ENCODE results near the gene RNF180. TPM values are rescaled to one million over a fixed set of nuclear protein-coding genes. Genes with fewer than 3 reads are reported as not detected.

Gene RNF180
- total and polyA plus RNA-seq, 2 of the 8 experiments (the other 6 are each of a cell fraction or from before 2014, with no cell fraction given), result 0.39 to 2.3 TPM

DNA sequence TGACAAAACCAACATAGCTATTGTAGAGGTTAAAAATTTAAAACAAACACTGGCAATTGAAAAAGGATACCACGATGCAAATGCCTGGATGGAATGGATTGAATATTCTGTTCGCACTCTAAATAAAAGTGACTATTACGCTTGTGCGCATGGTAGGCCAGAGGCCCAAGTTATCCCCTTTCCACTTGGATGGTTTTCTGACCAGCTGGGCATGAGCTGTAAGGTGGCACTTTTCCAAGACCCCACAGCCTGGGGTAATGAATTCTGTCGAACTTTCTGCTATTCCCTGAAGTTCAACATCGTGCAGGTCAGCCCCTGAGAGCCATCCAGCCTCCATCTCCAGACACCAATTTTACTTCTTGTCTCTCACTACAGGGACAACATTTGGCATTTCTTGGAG, 5.4 kb upstream of the RNF180 start:
- no peak overlapping the region for H4K91ac ChIP-seq (replicated peaks; ENCODE audit: insufficient read length, low read length)
- H3K14ac ChIP-seq (ENCODE audit: insufficient read length), result no peak overlapping the region
- H3K4me1 ChIP-seq (replicated peaks in 1 of 4; ENCODE audit: control insufficient read depth in 3 of 4, insufficient read depth in 4 of 4, low read length in 3 of 4), result no peaks in the 10 kb centered on the region; a peak in 2 of 7 replicates
- H3K4ac ChIP-seq (replicated peaks; ENCODE audit: insufficient read length, low read depth, low read length), result no peak overlapping the region
- H4K8ac ChIP-seq (ENCODE audit: extremely low read depth, insufficient read depth, low read length), result no peak overlapping the region
- H3K23ac ChIP-seq (ENCODE audit: insufficient read length), result no peak overlapping the region
- H2BK5ac ChIP-seq (ENCODE audit: low read depth, low read length), result no peak overlapping the region
- H2AFZ ChIP-seq (ENCODE audit: low read length), result no peak overlapping the region
- H3K23me2 ChIP-seq (ENCODE audit: low read depth, low read length), result no peaks in the 10 kb centered on the region
- H3K79me2 ChIP-seq (ENCODE audit: control insufficient read depth in 1 of 2, insufficient read depth in 2 of 2, low read length in 2 of 2), result no peaks in the 10 kb centered on the region
- no peak overlapping the region for H3K4me3 ChIP-seq (ENCODE audit: extremely low read depth in 1 of 4, insufficient read depth in 2 of 4, low read depth in 3 of 4, low read length in 4 of 4)
- H3K27ac ChIP-seq (ENCODE audit: low read depth, low read length), result no peak overlapping the region
- H2AK5ac ChIP-seq (ENCODE audit: low read depth, low read length), result no peak overlapping the region
- H4K5ac ChIP-seq (ENCODE audit: insufficient read length, low read depth, low read length), result no peak overlapping the region
- H3K36me3 ChIP-seq (ENCODE audit: control insufficient read depth in 2 of 4, insufficient read depth in 4 of 4, low read length in 3 of 4), result no peaks in the 10 kb centered on the region
- peaks cover 0 to 3% (median 0%) of the 10 kb centered on the region in 4 experiments; a peak in 2 of 7 replicates for H3K27me3 ChIP-seq (replicated peaks in 1 of 4; ENCODE audit: control insufficient read depth in 3 of 4, extremely low read depth in 1 of 4, insufficient read depth in 3 of 4, low read length in 3 of 4)
- H3K9me3 ChIP-seq (ENCODE audit: insufficient read depth in 2 of 2, low read depth in 1 of 2, low read length in 1 of 2), result no peaks in the 10 kb centered on the region
- H3K9ac ChIP-seq (replicated peaks in 1 of 4; ENCODE audit: extremely low read depth in 1 of 4, low read depth in 3 of 4, low read length in 3 of 4), result no peak overlapping the region
- H3K4me2 ChIP-seq (ENCODE audit: insufficient read depth in 1 of 2, low read depth in 2 of 2, low read length in 2 of 2), result no peak overlapping the region
- no peak overlapping the region for H2BK15ac ChIP-seq (ENCODE audit: low read length)
- no peak overlapping the region for H2BK12ac ChIP-seq (ENCODE audit: low read depth, low read length)
- POLR2A ChIA-PET (ENCODE audit: partially characterized antibody), result no interaction called here
- H2BK20ac ChIP-seq (ENCODE audit: low read length), result no peak overlapping the region
- FAIRE-seq (no peak), DNase-seq (ENCODE audit: low read depth in 1 of 2, low spot score in 2 of 2) (no peak)
- H3K18ac ChIP-seq (ENCODE audit: extremely low read depth, low read length), result no peak overlapping the region
- no peak overlapping the region for H2BK120ac ChIP-seq (replicated peaks; ENCODE audit: low read depth, low read length)
- CTCF ChIA-PET (ENCODE audit: partially characterized antibody), result interaction anchor here (0.7 to 2.9 kb wide), 3 partner anchors 12 to 49 kb away, joined by 3 to 10 read pairs (median 4); no protein-coding TSS in a partner anchor
- H3K79me1 ChIP-seq (ENCODE audit: low read depth, low read length), result no peaks in the 10 kb centered on the region
- WGBS, 2 experiments (ENCODE audit: extremely low coverage in 1 of 2, insufficient coverage in 1 of 2, insufficient read length in 1 of 2, insufficient replicate concordance in 2 of 2, low coverage in 1 of 2, low lambda C conversion rate in 2 of 2, missing lambda C conversion rate in 1 of 2), result 91% methylated on average over 6 of the region's 6 CpGs; no CpG with 5 or more reads in 1 of the 2 experiments
- no peak overlapping the region for H3K56ac ChIP-seq (replicated peaks; ENCODE audit: insufficient read length, low read depth, low read length)
- H4K20me1 ChIP-seq (replicated peaks in 1 of 2; ENCODE audit: control insufficient read depth in 1 of 2, insufficient read depth in 2 of 2, low read length in 2 of 2), result no peaks in the 10 kb centered on the region
- TF ChIP-seq CBX8 (IDR thresholded peaks at IDR 0.05; ENCODE audit: borderline replicate concordance, low read depth, low read length), result no peak
- TF ChIP-seq, protein P1, sequence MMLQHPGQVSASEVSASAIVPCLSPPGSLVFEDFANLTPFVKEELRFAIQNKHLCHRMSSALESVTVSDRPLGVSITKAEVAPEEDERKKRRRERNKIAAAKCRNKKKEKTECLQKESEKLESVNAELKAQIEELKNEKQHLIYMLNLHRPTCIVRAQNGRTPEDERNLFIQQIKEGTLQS (IDR thresholded peaks at IDR 0.05; ENCODE audit: insufficient read depth, low read depth, low read length), result no peak
- no peak for TF ChIP-seq YY1 (IDR thresholded peaks at IDR 0.05; ENCODE audit: low read depth, low read length)
- TF ChIP-seq CBX5 (IDR thresholded peaks at IDR 0.05; ENCODE audit: low read depth, low read length), result no peak
- TF ChIP-seq SIN3A (conservative IDR thresholded peaks at IDR 0.05 in 1 of 2, IDR thresholded peaks at IDR 0.05 in 1 of 2; ENCODE audit: low read depth in 1 of 2, low read length in 2 of 2), result no peak
- TF ChIP-seq NRF1 (IDR thresholded peaks at IDR 0.05; ENCODE audit: low read depth, low read length), result no peak
- no peak for TF ChIP-seq ASH2L (IDR thresholded peaks at IDR 0.05; ENCODE audit: low read length)
- TF ChIP-seq CEBPB (IDR thresholded peaks at IDR 0.05; ENCODE audit: low read depth, low read length), result no peak
- TF ChIP-seq KDM1A (IDR thresholded peaks at IDR 0.05; ENCODE audit: borderline replicate concordance, low read length), result no peak
